ENCODE results near the gene NOTO. TPM values are rescaled to one million over a fixed set of nuclear protein-coding genes. Genes with fewer than 3 reads are reported as not detected.

The NOTO gene
- total RNA-seq, 2 donors from 2014 or later, result not detected

DNA sequence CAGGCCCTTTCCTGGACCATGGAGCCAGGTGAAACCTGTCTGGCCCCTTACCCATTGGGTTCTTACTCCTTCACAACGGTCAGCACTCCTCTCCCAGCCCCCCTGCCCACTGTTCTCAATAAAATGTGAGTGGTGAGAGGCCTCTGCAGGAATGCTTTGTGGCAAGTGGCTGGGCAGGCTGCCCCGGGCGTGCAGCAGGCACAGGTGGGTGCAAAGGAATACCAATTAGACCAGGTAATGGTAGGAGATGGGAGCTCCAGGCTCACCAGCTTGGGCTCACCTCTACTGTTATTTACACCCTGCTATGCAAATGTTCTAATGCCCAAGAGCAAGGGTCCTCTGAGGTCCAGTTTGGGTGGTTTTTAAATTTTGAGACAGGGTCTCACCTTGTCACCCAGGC is 24.7 kb downstream of the NOTO start:
- DNase-seq (ENCODE audit: low spot score) (no peak), ATAC-seq (ENCODE audit: insufficient number of reproducible peaks, low FRiP score, low read depth) (no peak)
- no peaks in the 10 kb centered on the region for H3K4me1 ChIP-seq (ENCODE audit: control insufficient read depth in 1 of 2, low read depth in 2 of 2)
- H3K9me3 ChIP-seq, result no peaks in the 10 kb centered on the region
- H3K36me3 ChIP-seq, result peaks cover 25% of the 10 kb centered on the region
- TF ChIP-seq, protein P1, sequence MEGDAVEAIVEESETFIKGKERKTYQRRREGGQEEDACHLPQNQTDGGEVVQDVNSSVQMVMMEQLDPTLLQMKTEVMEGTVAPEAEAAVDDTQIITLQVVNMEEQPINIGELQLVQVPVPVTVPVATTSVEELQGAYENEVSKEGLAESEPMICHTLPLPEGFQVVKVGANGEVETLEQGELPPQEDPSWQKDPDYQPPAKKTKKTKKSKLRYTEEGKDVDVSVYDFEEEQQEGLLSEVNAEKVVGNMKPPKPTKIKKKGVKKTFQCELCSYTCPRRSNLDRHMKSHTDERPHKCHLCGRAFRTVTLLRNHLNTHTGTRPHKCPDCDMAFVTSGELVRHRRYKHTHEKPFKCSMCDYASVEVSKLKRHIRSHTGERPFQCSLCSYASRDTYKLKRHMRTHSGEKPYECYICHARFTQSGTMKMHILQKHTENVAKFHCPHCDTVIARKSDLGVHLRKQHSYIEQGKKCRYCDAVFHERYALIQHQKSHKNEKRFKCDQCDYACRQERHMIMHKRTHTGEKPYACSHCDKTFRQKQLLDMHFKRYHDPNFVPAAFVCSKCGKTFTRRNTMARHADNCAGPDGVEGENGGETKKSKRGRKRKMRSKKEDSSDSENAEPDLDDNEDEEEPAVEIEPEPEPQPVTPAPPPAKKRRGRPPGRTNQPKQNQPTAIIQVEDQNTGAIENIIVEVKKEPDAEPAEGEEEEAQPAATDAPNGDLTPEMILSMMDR (IDR thresholded peaks at IDR 0.05), result no peak
- no peaks in the 10 kb centered on the region for H3K27me3 ChIP-seq (replicated peaks; ENCODE audit: insufficient read depth)
- no peak overlapping the region for H3K27ac ChIP-seq
- no peak overlapping the region for H3K4me3 ChIP-seq

DNA sequence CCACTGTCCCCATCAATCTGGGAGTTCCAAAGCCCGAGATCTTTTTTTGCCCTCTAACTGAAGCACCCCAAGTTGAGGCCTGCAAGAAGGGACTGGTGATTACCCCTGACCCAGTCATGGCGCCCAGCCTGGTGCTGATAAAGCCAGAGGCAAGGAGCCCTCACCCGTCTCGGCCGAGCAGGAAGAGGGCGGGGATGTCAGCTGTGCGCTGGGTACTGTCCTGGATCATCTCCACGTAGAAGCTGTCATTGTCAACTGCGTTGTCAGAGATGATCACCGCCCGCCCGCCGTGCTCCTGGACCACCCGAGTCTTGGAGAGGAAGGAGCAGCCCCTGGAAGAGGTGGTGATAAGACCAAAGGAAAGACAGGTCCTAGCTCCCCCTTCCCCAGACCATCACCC is 26.3 kb downstream of the NOTO start:
- ATAC-seq (ENCODE audit: insufficient number of reproducible peaks, low FRiP score, low read depth) (no peak), DNase-seq (ENCODE audit: low spot score) (no peak)
- no peak overlapping the region for H3K4me3 ChIP-seq
- H3K9me3 ChIP-seq, result no peaks in the 10 kb centered on the region
- H3K36me3 ChIP-seq, result peaks cover 14% of the 10 kb centered on the region
- TF ChIP-seq, protein P1 (IDR thresholded peaks at IDR 0.05), result no peak
- H3K27ac ChIP-seq, result no peak overlapping the region
- H3K4me1 ChIP-seq (ENCODE audit: control insufficient read depth in 1 of 2, low read depth in 2 of 2), result peaks cover 4 to 8% of the 10 kb centered on the region in 2 donors
- H3K27me3 ChIP-seq (replicated peaks; ENCODE audit: insufficient read depth), result no peaks in the 10 kb centered on the region

DNA sequence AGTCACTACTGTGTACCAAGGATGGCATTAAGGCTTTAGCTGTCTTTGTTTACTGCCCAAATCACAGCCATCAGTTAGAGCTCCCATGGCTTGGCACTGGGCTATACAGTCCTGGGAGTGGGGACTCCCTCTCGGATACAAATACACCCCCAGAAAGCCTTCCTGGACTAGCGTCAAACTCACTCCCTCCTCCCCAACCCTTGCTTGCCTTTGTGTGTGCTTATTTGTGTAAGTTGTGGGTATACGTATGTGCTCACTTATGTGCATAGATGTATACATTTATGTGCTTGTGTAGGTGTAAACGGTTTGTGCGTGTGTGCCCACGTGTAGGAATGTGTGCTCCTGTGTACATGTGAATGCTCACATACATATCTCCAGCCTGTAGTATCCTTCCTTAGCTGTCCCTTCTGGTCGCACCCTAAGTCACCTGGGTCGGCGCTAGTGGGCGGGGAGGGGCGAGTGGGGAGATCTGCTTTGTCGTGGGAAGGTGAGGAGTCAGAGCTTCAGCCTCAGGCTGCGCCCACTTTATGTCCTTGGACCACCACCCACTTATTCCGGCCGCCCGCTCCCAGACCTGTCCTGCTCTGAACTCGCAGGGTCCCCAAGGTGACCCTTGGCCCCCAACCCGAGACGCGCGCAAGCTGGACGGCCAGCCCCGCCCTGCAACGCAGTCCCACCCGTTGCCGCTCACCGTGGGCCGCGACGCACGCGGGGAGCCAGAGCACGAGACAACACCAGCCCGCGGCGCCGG is 30.2 kb downstream of the NOTO start:
- no peak for DNase-seq (ENCODE audit: low spot score)
- TF ChIP-seq, protein P1 (IDR thresholded peaks at IDR 0.05), result no peak
- peak overlapping the region; percentile 59 to 92 for H3K27ac ChIP-seq

DNA sequence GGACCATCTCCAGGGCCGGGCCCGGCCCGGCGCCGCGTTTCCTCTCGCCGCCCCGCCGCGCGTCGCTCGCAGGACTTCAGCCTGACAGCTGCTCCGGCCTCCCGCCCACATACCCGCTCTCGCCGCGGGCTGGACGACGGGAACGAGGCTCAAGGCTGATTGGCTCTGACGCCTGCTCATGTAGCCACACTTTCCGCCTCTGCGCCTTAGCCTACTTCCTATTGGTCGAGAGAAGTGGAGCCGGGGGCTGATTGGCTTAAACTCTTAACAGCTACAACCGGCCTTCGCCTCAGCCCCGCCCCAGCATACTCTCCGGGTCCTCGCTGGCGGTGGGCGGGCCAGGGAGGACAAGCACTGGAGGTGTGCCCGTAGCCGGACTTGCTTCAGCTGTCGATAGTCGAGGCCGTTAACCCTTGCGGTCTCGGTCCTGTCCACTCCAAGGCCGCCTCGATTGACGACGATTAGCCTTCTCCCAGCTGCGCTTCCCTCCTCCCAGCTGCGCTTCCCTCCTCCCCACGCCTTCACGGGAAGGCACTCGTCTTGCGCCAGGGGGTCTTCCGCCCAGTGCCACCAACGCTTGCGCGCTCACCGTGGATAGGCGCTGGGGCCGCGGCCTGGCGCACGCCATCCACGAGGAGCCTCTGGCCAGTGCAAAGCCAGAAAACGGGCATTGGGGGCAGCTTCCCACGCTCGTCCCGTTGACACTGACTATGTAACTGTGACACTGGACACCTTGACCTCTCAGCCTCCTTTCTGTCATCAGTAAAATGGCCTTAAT is 31.0 kb downstream of the NOTO start, which contains the start of gene PRADC1:
Gene PRADC1, minus strand, starts transcription at position 86 of the 778 bp plus-strand sequence. Its CDS starts 79 bp downstream, at position 7.
- no peaks in the 10 kb centered on the region for H3K36me3 ChIP-seq

More for the DNA sequence above, 30.2 kb downstream of the NOTO start:
- H3K27me3 ChIP-seq (replicated peaks; ENCODE audit: insufficient read depth), result no peaks in the 10 kb centered on the region
- no peaks in the 10 kb centered on the region for H3K9me3 ChIP-seq
- H3K36me3 ChIP-seq, result peaks cover 7% of the 10 kb centered on the region
- no peak for ATAC-seq (ENCODE audit: insufficient number of reproducible peaks, low FRiP score, low read depth)
- peak overlapping the region; percentile 97 for H3K4me3 ChIP-seq
- H3K4me1 ChIP-seq (ENCODE audit: control insufficient read depth in 1 of 2, low read depth in 2 of 2), result peaks cover 8 to 34% of the 10 kb centered on the region in 2 donors

More for the DNA sequence above, 31.0 kb downstream of the NOTO start, which contains the start of gene PRADC1:
- no peaks in the 10 kb centered on the region for H3K27me3 ChIP-seq (replicated peaks; ENCODE audit: insufficient read depth)
- TF ChIP-seq, protein P1 (IDR thresholded peaks at IDR 0.05), result no peak
- peak within 1 kb of the TSS; percentile 86 to 92 for H3K27ac ChIP-seq
- ATAC-seq (ENCODE audit: insufficient number of reproducible peaks, low FRiP score, low read depth) (peak; percentile 99), DNase-seq (ENCODE audit: low spot score) (peak; percentile 99)
- H3K9me3 ChIP-seq, result no peaks in the 10 kb centered on the region
- H3K4me1 ChIP-seq (ENCODE audit: control insufficient read depth in 1 of 2, low read depth in 2 of 2), result peaks cover 8 to 34% of the 10 kb centered on the region in 2 donors
- peak within 1 kb of the TSS; percentile 97 for H3K4me3 ChIP-seq
